ENCODE data around the gene PSG2.
"Not testable (repeated sequence)": the region's sequence is repeated elsewhere in the genome, so short reads cannot be mapped to it uniquely, and the experiment has no call there.

PSG2 gene

DNA sequence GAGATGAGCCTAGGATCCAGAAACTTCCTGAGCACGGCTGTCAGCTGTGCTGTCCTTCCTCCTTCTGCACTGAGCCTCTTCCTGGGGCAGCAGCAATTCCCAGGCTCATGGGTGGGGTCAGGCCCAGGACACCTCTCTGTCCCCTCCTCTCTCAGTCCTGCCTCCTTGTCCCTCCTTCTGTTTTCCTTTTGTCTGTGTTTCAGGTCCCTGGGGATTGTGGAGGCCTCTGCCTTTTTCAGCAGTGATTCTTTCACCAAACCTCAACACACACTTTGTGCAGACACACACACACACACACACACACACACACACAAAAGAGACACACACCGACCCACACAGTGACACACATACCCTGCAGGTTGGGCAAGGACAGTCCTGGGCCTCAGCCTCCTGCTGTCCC is at the start of gene PSG2:
PSG2 (minus strand) TSS at position 101 of the 400 bp plus-strand sequence. CDS start 132 bp downstream, outside the sequence.
- H3K36me3 ChIP-seq (replicated peaks); H3K9me3 ChIP-seq; H3K4me1 ChIP-seq; H3K4me3 ChIP-seq; DNase-seq (ENCODE audit: low spot score in 2 of 2); H3K27me3 ChIP-seq (ENCODE audit: low read depth); in situ Hi-C loops (cut with MboI; ENCODE audit: low sequenced_read_pairs): not testable (repeated sequence)

GRCh38 chr19:43131281-43131842 is 48.9 kb upstream of the PSG2 start:
- in situ Hi-C loops (cut with MboI; ENCODE audit: low sequenced_read_pairs); H3K27me3 ChIP-seq (ENCODE audit: low read depth); DNase-seq (ENCODE audit: low spot score in 2 of 2); H3K4me3 ChIP-seq; H3K36me3 ChIP-seq (replicated peaks); H3K9me3 ChIP-seq; H3K4me1 ChIP-seq: not testable (repeated sequence)

DNA sequence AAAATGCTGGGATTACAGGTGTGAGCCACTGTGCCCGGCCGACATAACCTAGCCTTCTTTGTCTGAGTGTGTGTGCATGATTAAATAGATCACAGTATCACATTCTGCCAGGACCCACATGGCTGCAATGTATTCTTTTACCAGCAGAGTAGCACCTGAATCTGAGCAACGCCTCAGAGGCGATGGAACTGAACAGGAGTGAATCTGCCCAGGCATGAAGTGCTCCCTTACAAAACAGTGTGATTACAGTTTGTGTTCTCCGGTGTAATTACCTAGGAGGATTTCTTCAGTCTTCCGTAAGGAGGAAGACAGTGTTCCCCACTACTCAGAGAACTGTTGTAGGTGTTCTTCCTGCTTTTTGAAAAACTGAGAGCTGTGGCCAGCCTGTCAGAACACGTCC is 46.7 kb upstream of the PSG2 start:
- DNase-seq (ENCODE audit: low spot score in 2 of 2); H3K36me3 ChIP-seq (replicated peaks); H3K4me1 ChIP-seq; in situ Hi-C loops (cut with MboI; ENCODE audit: low sequenced_read_pairs); H3K4me3 ChIP-seq; H3K27me3 ChIP-seq (ENCODE audit: low read depth); H3K9me3 ChIP-seq: not testable (repeated sequence)

DNA sequence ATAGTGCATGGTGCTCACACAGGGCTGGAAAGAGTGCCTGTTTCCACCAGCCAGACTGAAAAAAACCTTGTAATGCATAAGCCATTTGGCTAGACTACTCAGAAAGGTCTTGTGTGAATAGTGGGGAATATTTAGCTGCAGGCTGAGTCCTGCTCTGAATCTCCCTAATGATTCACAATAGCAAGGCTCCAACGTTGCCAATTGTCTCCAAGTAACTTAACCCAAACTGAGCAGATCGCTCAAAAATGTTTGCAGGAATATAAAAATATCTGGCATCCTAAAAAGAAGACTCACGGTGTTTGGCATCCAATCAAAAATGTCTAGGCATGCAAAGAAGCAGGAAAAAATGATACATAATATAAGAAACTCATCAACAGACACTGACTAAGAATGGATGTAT is 44.8 kb upstream of the PSG2 start:
- in situ Hi-C loops (cut with MboI; ENCODE audit: low sequenced_read_pairs); H3K36me3 ChIP-seq (replicated peaks); DNase-seq (ENCODE audit: low spot score in 2 of 2); H3K4me3 ChIP-seq; H3K4me1 ChIP-seq; H3K27me3 ChIP-seq (ENCODE audit: low read depth); H3K9me3 ChIP-seq: not testable (repeated sequence)

- in situ Hi-C loops (cut with MboI; ENCODE audit: low sequenced_read_pairs), result no loop called here
- Histone ChIP-seq H3K27me3 (ENCODE audit: low read depth) (peaks cover 3% of the 10 kb centered on the region; the same call in 1 of the 2 replicates), H3K4me1 (no peaks in the 10 kb centered on the region), H3K36me3 (replicated peaks) (no peaks in the 10 kb centered on the region), H3K9me3 (no peaks in the 10 kb centered on the region), H3K4me3 (no peak overlapping the region)
- no peak for DNase-seq (ENCODE audit: low spot score in 2 of 2)
Measured at GRCh38 chr19:43126720-43127119, 44.2 kb upstream of the PSG2 start.

DNA sequence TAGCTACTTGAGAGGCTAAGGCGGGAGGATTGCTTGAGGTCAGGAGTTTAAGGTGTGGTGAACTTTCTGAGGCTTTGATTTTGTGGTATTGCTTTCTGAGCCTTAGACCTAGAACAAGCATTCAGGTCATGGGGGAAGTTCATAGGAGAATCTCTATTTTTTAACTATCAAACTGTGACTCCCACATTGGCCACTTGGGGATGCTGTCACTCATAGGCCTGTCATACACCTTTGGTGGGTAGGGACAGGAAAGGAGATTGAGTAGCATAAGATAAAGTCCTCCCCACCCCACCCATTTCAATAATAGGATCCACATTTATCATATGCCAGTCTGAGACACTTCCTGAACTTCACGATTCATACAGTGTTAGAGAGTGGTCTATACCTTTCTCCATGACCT is 41.9 kb upstream of the PSG2 start:
- no peaks in the 10 kb centered on the region for H3K36me3 ChIP-seq (replicated peaks)
- H3K27me3 ChIP-seq (ENCODE audit: low read depth), result peaks cover 3% of the 10 kb centered on the region; the same call in 1 of the 2 replicates
- in situ Hi-C loops (cut with MboI; ENCODE audit: low sequenced_read_pairs), result no loop called here
- H3K9me3 ChIP-seq, result no peaks in the 10 kb centered on the region
- H3K4me3 ChIP-seq, result no peak overlapping the region
- H3K4me1 ChIP-seq, result no peaks in the 10 kb centered on the region
- DNase-seq (ENCODE audit: low spot score in 2 of 2), result no peak

DNA sequence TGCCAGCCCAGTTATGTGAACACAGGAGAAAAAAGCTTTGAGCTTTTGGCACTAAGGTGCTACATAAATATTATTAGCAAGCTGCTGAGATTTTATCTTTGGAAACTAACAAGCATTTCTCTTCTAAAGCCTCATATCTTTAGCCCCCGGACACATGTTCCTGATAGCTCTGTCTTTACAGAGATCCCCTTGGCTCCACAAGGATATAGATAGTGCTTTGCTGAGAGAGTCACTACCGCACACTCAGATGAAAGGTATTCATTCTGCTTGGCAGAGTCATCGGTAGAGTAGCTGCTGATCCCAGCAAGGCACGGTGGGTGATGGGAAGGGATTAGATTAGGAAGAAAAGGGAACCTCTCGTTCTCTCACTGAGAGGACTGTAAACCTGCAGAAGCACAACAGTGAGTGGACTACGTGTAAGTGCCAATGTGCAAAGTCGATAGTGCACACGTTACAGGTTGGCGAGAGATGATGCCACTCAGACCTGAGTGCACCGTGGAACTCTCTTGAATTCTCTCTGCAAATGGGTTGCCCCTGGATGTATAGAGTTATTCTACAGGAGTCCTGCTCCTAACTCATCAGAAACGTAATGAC is 38.0 kb upstream of the PSG2 start:
- in situ Hi-C loops (cut with MboI; ENCODE audit: low sequenced_read_pairs); H3K4me1 ChIP-seq; H3K4me3 ChIP-seq; H3K36me3 ChIP-seq (replicated peaks); H3K27me3 ChIP-seq (ENCODE audit: low read depth); DNase-seq (ENCODE audit: low spot score in 2 of 2); H3K9me3 ChIP-seq: not testable (repeated sequence)

- H3K9me3 ChIP-seq; H3K4me3 ChIP-seq; H3K4me1 ChIP-seq; DNase-seq (ENCODE audit: low spot score in 2 of 2); H3K27me3 ChIP-seq (ENCODE audit: low read depth); H3K36me3 ChIP-seq (replicated peaks); in situ Hi-C loops (cut with MboI; ENCODE audit: low sequenced_read_pairs): not testable (repeated sequence)
Measured at GRCh38 chr19:43119526-43119925, 37.0 kb upstream of the PSG2 start.

DNA sequence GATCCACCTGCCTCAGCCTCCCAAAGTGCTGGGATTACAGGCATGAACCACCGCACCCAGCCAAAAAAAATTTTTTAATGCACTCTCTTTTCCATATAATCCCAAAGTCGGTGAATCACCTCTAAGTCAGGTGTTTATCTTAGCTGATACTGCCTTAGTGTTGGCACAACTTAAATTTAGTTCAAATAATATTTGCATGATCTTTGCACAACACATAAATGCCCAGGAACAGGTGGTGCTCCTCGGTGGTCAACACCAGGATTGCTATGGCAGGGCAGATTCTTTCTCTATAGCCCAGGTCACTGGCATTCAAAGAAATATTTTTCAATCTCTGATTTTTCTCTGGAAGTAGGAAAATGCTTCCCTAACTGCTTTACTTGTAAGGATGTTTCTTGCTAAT is 33.9 kb upstream of the PSG2 start:
- H3K9me3 ChIP-seq; H3K27me3 ChIP-seq (ENCODE audit: low read depth); in situ Hi-C loops (cut with MboI; ENCODE audit: low sequenced_read_pairs); H3K36me3 ChIP-seq (replicated peaks); DNase-seq (ENCODE audit: low spot score in 2 of 2); H3K4me1 ChIP-seq; H3K4me3 ChIP-seq: not testable (repeated sequence)

GRCh38 chr19:43115548-43115947 is 33.0 kb upstream of the PSG2 start:
- H3K27me3 ChIP-seq (ENCODE audit: low read depth); H3K9me3 ChIP-seq; DNase-seq (ENCODE audit: low spot score in 2 of 2); H3K4me1 ChIP-seq; H3K36me3 ChIP-seq (replicated peaks); in situ Hi-C loops (cut with MboI; ENCODE audit: low sequenced_read_pairs); H3K4me3 ChIP-seq: not testable (repeated sequence)

DNA sequence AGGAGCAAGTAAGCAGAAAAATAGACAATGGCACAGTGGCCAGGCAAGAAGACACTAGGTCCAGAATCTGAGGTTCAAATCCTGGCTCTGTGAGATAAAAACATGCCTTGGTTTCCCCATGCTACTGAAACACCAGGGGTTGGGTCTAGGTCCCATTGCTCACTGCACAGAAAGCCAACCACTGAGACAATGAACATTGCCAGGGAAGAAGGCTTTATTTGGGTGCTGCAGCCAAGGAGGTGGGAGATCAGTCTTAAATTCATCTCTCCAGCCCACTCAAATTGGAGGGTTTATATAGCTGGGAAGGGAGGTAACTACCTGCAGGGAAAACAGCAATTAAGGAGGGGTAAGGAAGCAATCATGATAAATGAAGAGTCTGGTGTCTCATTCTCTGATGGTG is 32.6 kb upstream of the PSG2 start:
- H3K36me3 ChIP-seq (replicated peaks); H3K27me3 ChIP-seq (ENCODE audit: low read depth); in situ Hi-C loops (cut with MboI; ENCODE audit: low sequenced_read_pairs); H3K9me3 ChIP-seq; DNase-seq (ENCODE audit: low spot score in 2 of 2); H3K4me3 ChIP-seq; H3K4me1 ChIP-seq: not testable (repeated sequence)

GRCh38 chr19:43114626-43115025 is 32.1 kb upstream of the PSG2 start:
- H3K9me3 ChIP-seq; in situ Hi-C loops (cut with MboI; ENCODE audit: low sequenced_read_pairs); H3K27me3 ChIP-seq (ENCODE audit: low read depth); H3K4me1 ChIP-seq; H3K4me3 ChIP-seq; H3K36me3 ChIP-seq (replicated peaks); DNase-seq (ENCODE audit: low spot score in 2 of 2): not testable (repeated sequence)

DNA sequence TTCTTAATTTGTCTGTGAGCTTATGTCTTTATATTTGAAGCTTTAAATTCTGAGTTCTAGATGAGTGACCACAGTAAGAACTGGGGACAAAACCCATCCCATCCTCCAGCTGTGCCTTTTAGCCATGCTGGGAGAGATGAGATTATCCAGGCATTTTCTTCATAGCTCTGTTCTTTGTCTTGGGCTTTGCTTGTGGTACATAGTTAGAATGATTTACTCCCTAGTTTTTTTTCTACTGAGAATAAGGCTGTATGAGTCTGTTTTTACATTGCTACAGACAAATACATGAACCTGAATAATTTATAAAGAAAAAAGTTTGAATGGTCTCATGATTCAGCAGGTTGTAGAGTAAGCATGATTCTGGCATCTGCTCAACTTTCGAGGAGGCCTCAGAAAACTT is 24.9 kb upstream of the PSG2 start:
- H3K36me3 ChIP-seq (replicated peaks); H3K4me3 ChIP-seq; DNase-seq (ENCODE audit: low spot score in 2 of 2); H3K4me1 ChIP-seq; H3K27me3 ChIP-seq (ENCODE audit: low read depth); H3K9me3 ChIP-seq: not testable (repeated sequence)
- in situ Hi-C loops (cut with MboI; ENCODE audit: low sequenced_read_pairs), result loop anchor here (10.0 kb wide), 1 partner anchor 77 kb away; the partner anchor contains the start of gene PSG5

DNA sequence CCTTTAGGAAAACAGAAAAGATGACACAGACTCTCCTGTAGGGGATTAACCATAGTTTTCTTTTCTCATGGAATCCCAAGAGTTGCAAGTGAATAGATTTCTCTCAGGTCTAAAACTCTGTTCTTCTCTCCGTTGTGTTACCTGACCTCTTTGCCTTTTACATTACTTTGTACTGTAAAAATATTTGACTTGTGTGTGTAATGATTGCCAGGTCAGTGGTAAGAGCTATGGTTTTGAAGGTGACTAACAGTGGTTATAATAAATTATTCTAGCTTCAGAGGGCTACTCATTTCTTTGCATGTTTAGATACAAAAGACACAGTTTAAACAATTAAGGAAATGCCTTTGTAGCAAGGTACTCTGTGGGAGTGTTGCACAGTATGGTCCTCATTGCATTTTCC is 23.0 kb upstream of the PSG2 start:
- DNase-seq (ENCODE audit: low spot score in 2 of 2), result no peak
- no peaks in the 10 kb centered on the region for H3K36me3 ChIP-seq (replicated peaks)
- in situ Hi-C loops (cut with MboI; ENCODE audit: low sequenced_read_pairs), result loop anchor here (10.0 kb wide), 1 partner anchor 79 kb away; the partner anchor contains the start of gene PSG5
- H3K4me3 ChIP-seq, result no peak overlapping the region
- H3K9me3 ChIP-seq, result no peaks in the 10 kb centered on the region
- H3K4me1 ChIP-seq, result no peaks in the 10 kb centered on the region
- H3K27me3 ChIP-seq (ENCODE audit: low read depth), result 0 out of 2 replicates have a peak, but pooled peaks cover 5% of the 10 kb centered on the region

Measured in HAP-1 (cell line).